HG03103 (cell line): ENCODE results near the gene TSPAN17.
"Not testable (repeated sequence)": the region's sequence is repeated elsewhere in the genome, so short reads cannot be mapped to it uniquely, and the experiment has no call there.

ENCODE experiments used
- ATAC-seq: cut with Tn5 transposase; IDR thresholded peaks from one replicate; pipeline ENCODE4 v1.9.1; 2021; ENCODE audit warnings: low read depth; ENCODE audit not compliant: unreplicated experiment

Gene TSPAN17

GRCh38 chr5:176676361-176676824, 29.1 kb downstream of the TSPAN17 start:
- ATAC-seq = no peak

DNA sequence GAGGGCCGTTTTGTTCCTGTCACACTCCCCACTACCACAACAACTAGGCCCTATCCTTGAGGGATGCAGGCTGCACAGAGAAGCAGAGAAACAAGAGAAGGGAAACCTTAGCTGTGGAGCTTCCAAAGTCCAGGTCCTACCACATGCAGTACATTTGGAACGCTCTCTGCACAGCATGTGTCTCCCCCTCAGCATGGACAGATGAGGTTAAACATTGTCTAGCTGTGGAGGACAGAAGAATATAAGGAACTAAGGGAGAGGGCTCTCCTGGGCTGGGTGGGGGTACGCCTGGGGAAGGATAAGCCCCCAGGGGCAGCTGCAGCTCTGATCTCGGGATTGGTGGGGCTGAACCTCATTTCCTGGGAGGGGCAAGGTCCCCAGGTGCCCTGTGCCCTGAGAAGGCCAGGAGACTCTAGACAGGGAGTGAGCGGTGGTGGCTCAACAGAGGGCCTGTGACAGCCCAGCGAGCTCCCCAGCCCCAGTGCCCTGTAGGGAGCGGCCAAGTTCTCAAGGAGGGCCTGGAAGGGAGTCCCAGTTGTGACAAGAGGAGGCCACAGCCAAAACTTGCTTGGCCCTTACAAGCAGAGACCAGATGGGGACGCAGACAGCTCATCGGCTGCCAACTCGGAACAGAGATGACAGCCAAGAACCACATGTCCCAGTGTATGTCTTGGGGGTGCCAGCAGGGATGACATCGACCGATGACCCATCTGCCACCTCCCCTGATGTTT, 30.1 kb downstream of the TSPAN17 start:
- no peak for ATAC-seq

- no peak for ATAC-seq
Measured at GRCh38 chr5:176678584-176678983, 31.3 kb downstream of the TSPAN17 start.

DNA sequence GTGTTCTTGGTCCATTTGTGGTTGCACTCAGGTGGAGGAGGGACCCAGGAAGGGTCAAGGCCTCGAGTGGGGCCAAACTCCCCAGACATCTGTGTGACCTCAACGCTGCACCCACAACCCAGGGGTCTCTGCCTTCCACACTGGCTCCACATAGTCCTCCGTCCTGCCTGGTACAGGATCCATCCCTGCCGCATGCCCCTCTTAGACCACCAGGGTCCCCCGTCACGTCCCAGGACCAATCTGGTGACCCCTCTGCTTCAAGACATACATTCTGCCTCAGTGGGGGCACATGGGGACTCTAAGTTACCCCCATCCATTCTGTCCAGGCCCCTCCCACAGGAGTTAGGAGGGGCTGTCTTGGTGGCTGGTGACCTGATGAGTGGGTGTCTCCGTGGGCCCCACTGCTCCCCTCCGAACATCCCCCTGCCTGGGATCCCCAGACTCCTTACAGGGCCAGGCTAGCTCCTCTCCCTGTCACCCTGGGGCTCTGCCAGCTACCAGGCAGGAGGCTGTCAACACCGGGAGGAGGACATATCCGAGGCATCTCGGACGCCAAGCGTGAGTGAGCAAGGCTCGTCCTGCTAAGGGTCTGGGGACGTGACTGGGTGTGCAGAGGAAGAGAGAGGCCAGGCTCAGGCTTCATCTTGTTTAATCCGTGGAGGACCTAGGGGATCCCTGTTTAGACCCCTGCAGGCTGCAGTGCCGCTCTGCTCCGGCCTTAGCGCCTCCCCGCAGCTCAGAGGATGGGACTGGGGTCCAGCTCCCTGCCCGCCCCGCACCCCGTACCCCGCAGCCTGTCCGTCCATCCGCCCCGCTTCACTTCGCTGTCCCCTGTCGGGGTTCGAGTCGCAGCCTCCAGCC, 32.3 kb downstream of the TSPAN17 start:
- ATAC-seq = no peak

DNA sequence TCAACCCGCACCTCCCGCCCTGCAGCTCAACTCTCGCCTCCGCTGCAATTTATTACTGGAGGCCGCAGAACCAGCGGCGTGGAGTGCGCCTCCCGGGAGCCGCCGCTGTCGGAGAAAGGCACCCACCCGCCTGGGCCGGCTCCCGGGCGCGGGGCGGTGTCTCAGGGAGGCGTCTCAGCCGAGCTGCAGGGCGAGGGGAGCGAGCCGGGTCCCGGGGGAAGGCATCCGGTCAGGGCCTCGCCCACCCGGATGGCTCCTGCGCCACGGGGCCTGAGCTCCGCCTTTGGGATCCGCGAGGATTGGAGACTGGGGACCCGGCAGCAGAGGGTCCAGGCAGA, 32.9 kb downstream of the TSPAN17 start:
- no peak for ATAC-seq

DNA sequence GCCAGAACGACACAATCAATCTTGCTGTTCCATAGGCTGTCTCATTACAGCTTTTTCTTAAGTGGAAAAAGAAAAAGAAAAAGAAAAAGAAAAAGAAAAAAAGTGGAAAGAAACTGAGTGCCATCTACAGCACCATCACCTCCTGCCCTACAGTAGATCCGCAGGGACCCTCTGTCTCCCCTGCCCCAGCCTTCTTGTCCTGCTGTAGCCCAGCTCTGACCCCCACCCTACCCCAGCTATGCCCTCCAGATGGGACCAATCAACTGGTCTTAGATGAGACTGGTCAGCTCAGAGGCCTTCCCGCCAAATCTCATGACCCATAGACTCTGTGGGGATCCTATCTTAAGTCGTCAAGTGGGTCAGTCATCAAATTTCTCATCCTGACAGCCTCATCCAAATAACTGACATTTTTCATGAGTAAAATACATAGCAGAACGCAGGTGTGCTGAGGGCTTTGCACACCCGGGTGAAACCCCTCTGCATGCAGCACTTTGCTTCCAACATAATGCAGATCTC, 34.8 kb downstream of the TSPAN17 start:
- ATAC-seq = no peak

DNA sequence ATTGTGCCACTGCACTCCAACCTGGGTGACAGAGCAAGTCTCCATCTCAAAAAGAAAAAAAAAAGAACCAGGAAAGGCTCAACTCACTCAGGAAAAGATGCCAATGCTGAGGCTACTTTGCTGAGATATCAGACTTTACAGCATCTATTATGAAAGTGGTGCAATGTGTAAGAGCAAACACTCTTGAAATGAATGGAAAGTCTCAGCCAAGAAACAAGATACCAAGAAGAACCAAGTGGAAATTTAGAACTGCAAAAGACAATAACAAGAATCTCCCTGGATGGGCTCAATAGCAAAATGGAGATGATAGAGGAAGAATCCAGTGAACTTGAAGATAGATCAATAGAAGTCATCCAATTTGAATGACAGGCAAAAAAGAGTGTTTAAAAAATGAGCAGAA, 37.7 kb downstream of the TSPAN17 start:
- ATAC-seq = no peak

GRCh38 chr5:176687247-176687646, 40.0 kb downstream of the TSPAN17 start:
- ATAC-seq = no peak

GRCh38 chr5:176687881-176688280, 40.6 kb downstream of the TSPAN17 start:
- no peak for ATAC-seq

DNA sequence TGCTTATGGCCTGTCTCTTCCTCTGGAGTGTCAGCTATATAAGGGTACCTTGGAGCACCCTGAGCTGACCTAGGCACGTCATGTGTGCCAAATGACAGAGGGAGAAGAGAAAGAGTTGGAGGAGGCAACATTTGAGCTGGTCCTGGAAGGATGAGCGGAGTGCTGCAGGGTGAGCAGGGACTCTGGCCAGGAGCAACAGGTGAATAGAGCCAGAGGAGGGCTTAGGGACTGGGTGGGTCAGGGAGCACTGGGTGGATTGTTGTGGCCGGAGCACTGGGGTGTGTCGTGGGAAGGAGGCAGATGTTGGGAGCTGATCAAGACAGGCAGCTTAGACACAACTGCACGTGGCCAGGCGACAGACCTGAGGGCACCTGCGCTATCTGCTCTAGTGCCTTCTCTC, 43.6 kb downstream of the TSPAN17 start:
- no peak for ATAC-seq

- ATAC-seq = no peak
Measured at GRCh38 chr5:176691524-176691923, 44.2 kb downstream of the TSPAN17 start.

- no peak for ATAC-seq
Measured at GRCh38 chr5:176692326-176692725, 45.0 kb downstream of the TSPAN17 start.

- no peak for ATAC-seq
Measured at GRCh38 chr5:176692839-176693476, 45.7 kb downstream of the TSPAN17 start.

- no peak for ATAC-seq
Measured at GRCh38 chr5:176693477-176693851, 46.2 kb downstream of the TSPAN17 start.

DNA sequence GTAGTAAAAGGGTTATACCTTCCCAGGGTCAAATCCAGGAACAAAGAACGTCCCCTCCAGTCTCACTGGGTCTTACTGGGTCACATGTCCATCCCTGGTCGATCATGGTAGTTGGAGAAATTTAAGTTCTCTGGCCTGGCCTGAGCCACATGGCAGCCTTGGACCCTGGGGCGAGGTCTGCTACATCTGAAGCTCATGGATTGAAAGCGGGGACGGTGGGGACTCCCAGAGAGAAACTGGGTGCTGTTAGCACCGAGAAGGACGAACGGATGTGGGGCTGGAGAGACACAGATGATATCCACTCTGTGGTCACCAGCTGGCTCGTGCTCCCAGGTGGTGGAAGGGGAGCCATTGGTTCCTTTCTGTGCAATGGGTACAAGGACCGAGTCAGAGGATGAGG, 46.9 kb downstream of the TSPAN17 start:
- ATAC-seq = no peak

DNA sequence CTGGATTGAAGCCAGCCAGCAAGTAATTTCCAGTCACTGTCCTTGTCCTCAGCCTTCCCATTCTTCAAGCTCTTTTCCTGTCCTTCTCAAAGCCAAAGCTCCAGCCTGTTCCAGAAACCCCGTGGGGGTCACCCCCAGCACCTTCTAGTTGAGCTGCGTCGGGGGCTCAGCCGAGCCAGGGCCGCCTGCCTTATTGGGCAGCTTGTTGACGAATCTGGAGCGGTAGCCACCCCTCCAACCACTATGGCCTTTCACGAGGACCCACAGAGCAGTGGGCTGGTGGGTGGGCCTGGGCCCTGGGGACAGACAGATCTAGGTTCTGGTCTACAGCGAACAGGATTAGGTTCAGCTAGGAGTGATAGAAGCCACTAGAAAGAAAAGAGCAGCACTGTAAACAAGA, 47.3 kb downstream of the TSPAN17 start:
- ATAC-seq = no peak

GRCh38 chr5:176695073-176695472, 47.8 kb downstream of the TSPAN17 start:
- ATAC-seq = no peak

GRCh38 chr5:176697267-176697933, 50.1 kb downstream of the TSPAN17 start:
- ATAC-seq = no peak

DNA sequence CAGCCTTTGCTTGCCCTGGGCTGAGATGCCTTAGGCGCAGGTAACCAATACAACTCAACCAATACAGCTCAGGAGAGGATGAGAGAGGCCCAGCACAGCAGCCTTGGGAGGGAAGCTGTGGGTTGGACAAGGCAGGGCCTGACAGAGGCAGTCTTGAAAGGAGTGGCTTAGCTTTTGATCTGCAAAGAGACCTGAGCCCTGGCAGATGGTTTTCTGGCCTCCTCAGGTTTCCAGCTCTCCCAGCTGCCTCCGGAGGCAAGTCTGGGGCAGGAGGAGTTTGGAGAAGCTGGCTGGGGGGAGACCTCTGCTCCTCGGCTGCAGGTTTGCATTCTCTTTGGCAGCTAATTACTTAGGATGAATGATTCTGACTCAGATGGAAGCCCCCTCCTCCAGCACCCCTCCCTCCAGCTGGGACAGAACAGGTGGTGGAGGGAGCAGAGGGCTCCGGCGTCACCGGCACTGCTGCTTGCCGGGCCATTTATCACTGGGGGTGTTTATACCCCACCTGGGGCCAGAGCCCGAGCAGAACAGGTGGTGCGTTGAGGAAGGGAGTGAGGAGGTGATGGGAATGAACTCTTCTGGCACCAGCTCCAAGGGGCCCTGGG, 50.8 kb downstream of the TSPAN17 start:
- no peak for ATAC-seq

DNA sequence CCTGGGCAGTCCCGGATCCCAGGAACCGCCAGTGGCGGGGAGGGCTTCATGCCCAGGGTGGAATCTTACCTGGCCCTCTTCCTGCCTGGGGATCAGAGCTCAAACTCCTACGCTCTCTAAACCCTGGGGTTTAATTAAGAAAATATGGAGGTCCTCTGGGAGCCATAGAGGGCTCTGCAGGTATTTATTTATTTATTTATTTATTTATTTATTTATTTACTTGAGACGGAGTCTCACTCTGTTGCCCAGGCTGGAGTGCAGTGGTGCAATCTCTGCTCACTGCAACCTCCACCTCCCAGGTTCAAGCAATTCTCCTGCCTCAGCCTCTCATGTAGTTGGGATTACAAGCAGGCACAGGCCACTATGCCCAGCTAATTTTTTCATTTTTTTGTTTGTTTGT, 52.2 kb downstream of the TSPAN17 start:
- not testable (repeated sequence) for ATAC-seq
